ENCODE measurements around the gene TMEM201.
"Not testable (repeated sequence)": the region's sequence is repeated elsewhere in the genome, so short reads cannot be mapped to it uniquely, and the experiment has no call there.

Gene TMEM201

DNA sequence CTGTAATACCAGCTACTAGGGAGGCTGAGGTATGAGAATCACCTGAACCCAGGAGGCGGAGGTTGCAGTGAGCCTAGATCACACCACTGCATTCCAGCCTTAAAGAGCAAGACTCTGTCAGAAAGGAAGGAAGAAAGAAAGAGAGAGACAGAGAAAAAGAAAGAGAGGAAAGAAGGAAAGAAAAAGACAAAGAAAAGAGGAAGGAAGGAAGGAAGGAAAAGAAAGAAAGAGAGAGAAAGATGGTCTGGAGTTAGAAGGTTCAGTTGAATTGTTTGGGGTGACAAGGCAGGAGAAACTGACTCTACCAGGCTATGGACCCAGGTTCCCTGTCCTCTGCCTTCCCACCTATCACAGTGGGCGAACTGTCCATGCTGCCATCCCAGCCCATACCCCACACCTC, 35.4 kb downstream of the TMEM201 start:
- no peak for DNase-seq

DNA sequence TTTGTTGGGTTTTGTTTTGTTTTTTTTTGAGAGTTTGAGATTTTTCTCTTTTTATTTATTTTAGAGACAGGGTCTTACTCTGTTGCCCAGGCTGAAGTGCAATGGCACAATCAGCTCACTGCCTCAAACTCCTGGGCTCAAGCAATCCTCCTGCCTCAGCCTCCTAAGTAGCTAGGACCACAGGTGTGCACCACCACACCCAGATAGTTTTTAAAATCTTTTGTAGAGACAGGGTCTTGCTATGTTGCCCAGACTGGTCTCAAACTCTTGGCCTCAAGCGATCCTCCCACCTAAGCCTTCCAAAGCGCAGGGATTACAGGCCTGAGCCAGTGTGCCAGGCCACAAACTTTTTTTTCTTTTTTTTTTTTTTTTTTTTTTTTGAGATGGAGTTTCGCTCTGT, 36.3 kb downstream of the TMEM201 start:
- not testable (repeated sequence) for DNase-seq

DNA sequence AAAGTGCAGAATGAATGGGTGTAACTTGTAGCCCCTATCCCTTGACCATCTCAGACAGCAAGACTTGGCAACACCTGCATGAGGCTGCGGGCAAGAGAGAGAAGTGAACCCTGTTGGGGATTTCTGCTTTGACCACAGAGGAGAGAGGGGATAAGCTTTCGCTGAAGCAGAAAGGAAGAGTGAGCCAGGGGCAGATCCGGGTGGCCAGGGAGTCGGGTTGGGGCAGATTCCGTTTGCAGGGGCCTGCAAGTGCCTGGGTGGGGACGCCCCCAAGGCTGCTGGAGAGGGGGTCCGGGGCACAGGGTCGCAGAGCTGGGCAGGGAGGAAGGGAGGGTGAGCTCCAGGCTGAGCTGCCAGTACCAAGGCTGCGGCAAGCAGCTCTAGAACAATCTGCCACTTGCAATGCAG, 37.5 kb downstream of the TMEM201 start:
- no peak for DNase-seq

DNA sequence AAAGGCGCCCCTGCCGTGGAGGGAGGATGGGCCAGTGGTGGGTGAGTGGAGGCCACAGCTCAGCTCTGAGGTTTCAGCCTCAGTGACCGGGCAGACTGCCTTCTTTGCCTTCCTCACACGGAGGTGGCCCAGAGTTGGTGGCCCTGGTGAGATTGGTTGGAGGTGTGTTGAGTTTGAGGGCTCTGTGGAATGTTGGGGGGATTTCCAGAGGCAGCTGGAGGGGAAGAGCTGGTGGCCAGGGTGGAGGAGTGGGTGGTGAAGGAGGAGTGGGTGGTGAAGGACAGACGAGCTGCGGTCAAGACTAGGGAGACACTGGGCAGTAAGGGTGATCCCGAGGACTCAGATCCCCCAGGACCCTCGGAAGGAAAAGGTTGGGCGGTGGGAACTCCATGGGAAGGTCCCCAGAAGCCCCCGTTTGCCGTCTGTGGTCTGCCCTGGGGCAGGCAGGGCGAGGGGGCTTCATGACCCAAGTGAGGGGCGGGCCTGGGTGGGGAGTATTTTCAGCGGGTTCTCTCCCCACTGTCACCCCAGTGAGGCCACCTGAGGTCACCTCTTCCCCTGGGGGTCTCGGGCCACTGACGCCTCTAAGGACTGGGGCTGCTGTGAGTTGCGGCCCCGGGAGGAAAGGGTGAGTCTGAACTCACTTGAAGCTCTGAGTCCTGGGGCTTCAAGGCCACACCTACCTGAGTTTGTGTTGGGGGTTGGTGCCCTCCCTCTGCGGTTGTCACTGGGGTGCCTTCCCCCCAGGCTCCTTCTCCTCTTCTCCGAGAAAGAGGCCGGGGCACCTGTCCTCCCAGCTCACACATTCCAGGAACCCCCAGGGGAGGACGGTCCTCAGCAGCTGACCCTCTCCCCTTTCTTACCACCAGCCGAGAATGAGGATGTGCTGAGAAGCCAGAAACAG, 40.1 kb downstream of the TMEM201 start:
- peak; percentile 83 for DNase-seq

DNA sequence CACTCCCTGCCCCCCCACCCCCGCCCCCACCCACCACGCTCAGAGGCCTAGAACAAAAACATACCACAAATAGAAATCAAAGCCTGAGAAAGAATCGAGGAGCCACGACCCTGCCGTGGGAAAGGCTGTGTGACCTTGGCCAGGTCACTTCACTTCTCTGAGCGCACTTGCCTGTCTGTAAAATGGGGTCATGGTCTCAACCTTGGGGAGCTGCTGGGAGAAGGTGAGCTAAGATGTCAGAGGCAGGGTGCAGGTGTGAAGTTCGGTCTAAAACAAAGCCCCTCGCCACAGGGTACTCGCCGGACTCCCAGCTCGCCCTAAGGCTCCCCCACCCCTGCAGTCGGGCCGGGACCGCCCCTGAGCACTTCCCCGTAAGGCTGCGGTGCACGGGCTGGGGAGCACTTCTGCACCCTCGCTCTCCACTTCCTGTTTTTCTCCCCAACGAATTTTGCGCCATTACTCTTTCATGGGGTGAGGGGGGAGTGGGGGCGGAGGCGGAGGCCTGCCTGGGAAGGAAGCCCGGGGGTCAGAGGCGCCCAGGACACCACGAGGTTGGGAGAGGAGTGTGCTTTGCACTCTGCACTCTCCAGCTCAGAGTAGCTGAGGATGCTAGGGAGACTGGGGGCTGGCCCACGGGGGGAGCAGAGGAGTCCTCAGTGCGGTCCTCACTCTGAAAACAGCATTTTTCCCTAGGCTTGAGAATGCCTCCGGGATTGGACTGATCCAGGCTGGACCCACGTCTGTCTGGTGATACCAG, 40.9 kb downstream of the TMEM201 start:
- DNase-seq, result peak; percentile 85

DNA sequence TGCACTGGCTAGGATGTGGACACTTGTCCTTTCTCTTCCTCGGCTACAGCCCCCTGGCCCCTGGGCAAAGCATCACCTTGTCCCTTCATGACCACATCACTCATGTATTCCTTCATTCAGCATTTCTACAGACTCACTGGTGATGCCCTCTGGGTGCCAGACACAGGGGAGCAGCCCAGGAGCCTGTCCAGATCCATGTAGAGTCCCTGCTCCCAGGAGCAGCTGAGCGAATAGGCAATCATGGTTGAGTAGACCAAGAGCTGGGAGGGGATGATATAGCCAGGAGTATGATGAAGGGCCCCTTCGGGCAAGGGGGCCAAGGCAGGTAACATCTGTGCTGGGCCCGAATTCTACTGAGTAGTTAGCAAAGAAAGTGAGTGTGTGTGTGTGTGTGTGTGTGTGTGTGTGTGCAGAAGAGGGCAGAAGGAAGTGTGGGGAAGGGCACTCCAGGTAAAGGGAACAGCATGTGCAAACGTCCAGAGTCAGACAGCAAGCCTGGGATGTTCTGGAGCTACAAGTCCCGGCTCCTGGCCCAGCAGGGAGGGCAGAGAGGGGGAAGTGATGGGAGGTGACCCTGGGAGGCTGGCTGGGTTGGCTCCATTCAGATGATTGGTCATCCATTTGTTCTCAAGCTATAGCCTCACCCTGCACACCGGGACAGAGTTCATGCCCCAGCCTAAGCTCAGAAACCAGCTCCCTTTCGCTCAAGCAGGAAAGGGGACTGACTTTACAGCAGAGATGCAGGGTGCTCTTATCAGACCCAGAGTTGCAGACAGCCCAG, 41.8 kb downstream of the TMEM201 start:
- DNase-seq, result peak; percentile 47

DNA sequence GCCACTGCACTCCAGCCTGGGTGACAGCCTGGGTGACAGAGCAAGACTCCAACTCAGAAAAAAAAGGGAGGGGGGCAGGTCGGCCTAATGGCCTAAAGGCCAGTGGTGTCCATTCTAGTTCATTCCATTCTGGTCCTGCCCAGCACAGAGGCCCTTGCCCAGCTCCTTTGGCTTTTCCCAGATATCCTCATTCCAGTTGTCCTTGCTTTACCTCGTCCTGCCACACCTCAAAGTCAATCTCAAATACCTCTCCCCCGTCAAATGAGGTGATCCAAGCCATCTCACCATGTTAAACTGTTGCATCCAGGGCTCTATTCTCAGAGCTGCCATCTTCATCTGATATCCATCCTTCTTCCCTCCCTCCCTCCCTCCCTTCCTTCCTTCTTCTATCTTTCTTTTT, 42.9 kb downstream of the TMEM201 start:
- DNase-seq, result no peak

DNA sequence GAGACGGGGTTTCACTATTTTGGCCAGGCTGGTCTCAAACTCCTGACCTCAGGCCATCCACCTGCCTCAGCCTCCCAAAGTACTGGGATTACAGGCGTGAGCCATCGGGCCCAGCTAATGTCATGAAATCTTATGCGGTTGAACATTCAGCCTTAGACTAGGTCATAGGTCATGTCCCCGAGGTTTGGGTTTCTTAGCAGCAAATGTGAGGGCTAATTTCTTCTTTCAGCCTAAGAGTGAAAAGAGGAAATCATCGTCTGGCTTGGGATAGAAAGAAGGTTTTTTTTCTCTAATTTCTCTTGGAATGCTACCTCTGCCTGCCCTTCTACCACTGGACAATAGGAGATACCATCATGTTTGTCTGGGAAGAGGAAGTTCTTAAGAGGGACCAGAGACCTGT, 44.8 kb downstream of the TMEM201 start:
- no peak for DNase-seq

DNA sequence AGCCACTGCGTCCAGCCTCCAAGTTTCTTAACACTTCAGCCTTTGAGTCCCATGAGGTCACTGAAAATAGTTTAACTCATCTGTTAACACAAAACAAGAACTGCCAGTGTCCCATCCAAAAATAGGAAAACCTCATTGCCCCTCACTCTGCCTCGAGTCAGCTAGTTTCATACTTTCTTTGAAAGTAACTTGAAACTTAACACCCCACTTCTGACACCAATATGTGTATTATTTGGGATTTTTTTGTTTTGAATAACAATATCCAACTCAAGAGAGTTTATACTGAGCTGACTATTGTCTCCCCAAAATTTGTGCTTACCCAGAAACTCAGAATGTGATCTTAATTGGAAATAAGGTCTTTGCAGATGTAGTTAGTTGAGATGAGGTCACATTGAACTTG, 45.9 kb downstream of the TMEM201 start:
- DNase-seq, result no peak

DNA sequence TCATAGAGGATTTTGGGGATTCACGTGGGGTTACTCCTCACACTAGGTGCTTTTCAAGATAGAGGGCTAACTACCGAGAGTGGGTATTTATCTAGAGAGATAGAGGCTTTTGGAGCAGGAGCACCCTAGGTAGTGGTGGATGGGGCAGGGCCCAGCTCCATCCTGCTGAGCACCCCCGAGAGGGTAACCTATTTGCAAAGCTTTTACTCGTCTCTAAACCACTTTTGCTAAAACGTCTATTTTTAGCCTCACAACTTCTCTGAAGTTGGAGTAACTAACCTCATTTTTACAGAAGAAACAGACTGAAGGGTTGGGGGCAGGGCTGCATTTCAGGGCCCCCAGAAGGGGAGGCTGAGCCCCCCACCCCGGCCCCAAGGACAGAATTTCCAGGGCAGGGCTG, 50.5 kb downstream of the TMEM201 start:
- DNase-seq, result no peak

DNA sequence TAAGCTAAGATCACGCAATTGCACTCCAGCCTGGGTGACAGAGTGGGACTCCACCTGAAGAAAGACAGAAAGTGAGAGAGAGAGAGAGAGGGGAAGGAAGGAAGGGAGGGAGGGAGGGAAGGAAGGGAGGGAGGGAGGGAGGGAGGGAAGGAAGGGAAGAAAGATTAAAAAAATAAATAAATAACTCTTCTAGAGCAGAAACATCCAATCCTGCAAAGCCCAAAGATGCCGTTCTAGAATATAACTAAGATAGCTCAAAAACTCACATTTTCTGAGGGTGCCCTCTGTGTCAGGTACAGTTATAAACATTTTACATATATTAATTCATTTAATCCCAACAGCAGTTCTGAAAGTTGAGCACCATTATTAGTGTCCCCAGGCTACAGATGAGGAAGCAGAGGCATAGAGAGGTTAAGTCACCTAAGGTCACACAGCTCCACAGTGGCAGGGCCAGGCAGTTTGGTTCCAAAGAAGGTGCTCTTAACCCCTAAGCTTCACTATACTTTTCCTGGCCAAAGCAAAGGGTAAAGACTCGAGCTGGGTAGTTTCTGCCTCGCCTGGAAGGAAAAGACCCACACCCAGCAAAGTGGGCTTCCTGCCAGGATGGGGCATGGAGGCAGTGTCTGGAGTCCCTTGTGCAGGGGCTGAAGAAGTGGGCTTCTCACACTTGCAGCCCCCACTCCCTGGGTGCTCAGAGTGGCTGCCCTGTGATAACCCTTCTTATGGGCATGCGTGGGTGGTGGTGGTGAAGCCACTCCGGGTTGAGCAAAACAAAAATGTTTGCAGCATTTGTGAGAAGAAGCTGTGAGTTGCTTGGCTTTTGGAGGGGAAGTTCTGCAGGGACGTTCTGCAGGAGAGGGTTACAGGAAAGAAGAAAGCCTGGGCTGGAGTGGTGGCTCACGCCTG, 54.9 kb downstream of the TMEM201 start:
- peak; percentile 45 for DNase-seq

DNA sequence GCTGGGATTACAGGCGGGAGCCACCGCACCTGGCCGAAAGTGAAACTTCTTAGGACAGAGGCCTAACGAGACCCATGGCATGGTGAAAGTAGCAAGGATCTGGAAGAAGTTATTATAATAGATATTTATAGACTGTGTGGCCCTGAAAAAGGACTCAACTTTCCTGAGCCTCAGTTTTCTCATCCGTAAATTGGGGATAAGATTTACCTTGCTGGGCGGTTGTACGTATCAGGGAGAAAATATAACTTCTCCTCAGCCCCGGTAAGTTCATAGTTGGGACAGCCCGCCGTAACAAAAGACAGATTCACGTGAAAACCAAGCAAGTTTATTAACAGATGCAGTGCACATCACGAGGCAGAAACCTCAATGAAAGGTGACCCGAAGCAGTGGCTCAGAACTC, 57.3 kb downstream of the TMEM201 start:
- DNase-seq, result no peak

DNA sequence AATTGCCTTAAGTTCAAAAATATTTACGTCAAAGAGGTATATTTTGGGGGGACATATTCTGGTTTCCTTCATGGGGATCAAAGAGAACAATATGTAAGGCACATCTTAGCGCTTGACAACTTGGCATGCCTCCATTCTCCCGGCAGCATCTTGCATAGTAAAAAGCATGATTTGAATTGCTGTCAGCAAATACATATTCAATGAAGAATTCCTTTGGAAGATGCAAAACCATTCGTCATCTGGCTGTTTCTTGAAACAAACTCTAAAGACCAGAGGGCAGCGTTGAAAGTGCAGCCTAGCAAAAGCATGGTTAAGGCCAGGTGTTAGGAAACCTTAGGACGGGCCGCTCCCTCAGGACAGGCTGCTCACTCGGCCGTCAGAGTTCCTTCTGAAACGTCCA, 59.5 kb downstream of the TMEM201 start:
- no peak for DNase-seq

DNA sequence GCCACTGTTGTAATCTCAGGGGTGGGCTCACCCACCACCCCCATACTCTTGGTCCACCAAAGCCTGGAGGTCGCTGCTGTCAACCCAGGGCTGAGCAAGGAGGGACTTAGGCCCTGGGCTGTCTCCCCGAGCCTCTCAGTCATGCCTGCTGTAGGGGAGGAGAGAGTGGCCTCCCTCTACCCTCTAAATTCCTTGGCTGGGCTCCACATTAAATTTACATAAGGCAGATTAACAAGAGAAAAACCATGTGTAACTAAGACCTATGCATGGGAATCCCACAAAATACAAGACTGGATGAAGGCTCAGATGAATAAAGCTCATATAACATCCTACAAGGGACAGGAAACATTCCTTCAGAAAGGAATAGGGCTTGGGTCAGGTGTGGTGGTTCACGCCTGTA, 61.1 kb downstream of the TMEM201 start:
- DNase-seq, result no peak

DNA sequence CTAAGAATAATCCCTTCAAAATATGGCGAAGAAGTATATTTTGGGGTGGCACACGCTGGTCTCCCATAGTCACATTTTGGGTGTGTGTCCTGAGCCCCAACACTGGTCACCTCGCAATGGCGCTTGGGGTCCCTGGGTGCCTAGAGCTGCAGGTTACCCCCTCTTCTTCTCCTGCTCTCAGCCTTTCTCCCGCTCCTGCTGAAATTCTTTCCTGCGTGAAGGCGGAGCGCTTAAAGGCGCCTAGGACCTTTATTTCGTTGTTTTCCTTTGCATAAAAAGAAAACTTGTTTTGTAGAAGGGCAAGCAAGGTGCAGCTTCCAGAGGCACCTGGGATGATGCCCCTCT, 62.5 kb downstream of the TMEM201 start:
- DNase-seq, result no peak

DNA sequence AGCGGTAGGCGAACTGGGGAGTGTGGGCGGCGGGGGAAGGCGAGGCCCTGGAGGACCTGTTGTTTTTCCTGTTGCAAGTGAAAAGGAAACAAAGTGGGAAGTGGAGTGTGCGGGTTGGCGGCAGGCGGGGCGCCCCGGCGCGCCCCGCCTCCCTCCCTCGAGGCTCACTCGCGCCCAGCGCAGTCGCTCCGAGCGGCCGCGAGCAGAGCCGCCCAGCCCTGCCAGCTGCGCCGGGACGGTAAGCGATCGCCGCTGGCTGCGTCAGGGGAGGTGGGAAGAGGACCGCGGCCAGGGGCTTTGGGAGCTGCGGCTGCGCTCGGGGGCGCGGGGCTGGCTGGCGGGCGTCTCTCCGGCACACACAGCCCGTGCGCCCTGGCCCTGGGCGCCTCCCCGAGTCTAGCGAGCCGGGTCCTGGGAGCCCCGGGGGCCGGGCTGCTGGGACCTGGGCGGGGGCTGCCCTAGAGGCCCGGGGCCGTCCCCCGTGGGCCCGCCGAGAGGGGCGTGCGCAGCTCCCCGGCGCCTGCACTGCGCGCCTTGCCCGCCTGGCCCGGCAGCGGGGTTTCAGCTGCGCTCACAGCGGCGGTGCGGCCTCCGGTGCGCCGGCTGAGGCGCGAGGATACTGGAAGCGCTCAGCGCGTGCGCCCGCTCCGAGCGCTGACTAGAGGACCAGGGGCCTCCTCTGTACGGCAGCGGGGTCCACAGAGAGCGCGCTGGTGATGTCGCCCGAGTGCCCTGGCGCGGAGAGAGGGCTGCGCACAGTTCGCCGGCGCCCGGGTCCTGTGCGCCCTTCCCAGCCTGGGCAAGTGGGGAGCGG, 63.1 kb downstream of the TMEM201 start, which contains the start of gene PIK3CD:
PIK3CD (plus strand) TSS at position 167 of the 814 bp plus-strand sequence. CDS start 58,725 bp downstream, outside the sequence.
- peak; percentile 65 for DNase-seq

DNA sequence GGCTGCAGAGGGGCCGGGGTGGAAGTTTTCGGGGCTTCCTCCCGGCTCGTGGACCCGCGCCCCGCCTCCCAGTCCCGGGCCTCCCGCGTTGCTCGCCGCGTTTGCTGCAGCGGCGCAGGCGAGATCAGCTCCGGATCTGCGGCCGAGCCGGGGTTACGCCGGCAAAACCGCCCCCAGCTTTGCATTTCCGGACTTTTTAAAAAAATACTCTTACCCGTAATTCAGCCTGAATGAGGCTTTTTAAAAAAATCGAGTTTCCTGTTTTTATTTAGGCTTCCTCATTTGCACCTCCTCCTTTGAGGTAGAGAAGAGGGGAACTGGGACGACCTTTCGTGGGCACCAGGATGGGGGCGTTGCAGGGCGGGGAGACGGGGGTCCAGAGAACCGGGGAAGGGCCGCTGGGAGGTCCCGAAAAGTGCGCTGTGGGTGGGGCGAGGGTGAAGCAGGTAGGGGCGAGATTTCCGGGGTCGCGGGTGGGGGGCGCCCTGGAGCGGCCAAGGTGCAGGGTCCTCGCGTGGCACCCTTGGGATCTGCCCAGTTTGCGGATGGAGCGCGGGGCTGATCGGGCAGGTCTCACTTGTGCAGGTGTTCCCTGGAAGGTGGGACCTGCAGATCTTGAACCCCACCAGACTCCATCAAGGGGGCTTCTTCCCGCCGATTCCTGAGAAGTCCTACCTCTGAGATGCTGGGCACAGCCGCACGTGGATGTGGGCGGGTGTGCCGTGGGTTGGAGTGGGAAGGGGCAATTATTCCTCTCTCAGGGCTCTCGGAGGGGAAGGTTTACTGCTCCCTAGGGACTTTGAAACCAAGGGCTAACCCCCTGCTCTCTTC, 63.9 kb downstream of the TMEM201 start:
- DNase-seq, result peak; percentile 83

DNA sequence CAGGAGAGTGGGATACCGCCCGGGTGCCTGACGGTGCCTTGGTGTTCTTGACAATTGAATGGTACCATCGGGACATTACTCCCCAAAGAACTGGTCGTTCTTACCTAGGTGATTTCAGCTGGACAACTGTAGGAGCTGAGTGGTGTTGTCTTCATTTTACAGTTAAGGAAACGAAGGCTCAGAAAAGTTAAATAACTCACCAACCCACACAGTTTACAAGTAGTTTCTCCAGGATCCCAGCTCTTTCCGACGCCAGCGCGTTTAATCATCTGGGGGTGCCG, 64.4 kb downstream of the TMEM201 start:
- DNase-seq, result no peak

DNA sequence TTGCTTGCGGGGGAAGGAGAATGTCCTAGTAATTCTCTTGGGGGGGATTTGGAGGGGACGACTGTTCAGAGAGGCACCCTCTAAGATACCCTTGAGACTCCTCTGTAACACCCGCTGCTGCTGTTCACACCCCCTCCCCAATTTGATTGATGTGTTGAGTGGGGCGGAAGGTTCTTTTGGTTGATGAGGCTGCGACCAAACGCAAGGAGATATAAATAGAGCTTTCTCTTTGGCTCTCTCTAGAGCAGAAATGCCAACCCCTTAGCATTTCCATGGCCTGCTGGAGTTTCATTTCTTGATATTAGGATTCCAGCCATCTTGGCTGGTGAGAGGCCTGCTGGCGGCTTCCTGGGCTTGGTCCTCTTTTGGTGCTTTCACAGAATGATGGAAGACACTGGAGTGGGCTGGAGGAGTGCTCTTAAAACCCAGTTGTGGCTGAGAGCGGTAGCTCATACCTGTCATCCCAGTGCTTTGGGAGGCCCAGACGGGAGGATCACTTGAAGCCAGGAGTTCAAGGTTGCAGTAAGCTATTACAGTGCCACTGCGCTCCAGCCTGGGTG, 64.9 kb downstream of the TMEM201 start:
- peak; percentile 37 for DNase-seq
